Measurements from ENCODE around the gene CRISPLD2. TPM values are rescaled to one million over a fixed set of nuclear protein-coding genes. Genes with fewer than 3 reads are reported as not detected.
"Not testable (repeated sequence)": the region's sequence is repeated elsewhere in the genome, so short reads cannot be mapped to it uniquely, and the experiment has no call there.

Gene CRISPLD2
- total and polyA plus RNA-seq, 10 of the 15 experiments (the other 5 are each of a cell fraction or from before 2014, with no cell fraction given): 0.03 to 0.30 (median 0.08) TPM; not detected in 5

- TF ChIP-seq BCL3 (IDR thresholded peaks at IDR 0.05; ENCODE audit: borderline replicate concordance, insufficient read depth, low read depth, low read length, poor library complexity, severe bottlenecking) (no peak), BCL11A (IDR thresholded peaks at IDR 0.05; ENCODE audit: low read depth, low read length) (no peak)
Measured at GRCh38 chr16:84830765-84831384, 11.1 kb downstream of the CRISPLD2 start (continued).

GRCh38 chr16:84831728-84832127 lies 11.9 kb downstream of the CRISPLD2 start:
- intact Hi-C loops (cut with micrococcal nuclease; ENCODE audit: unreplicated experiment); FAIRE-seq; BruUV-seq (replicated peaks); H3K27ac ChIP-seq (ENCODE audit: control insufficient read depth, insufficient read depth); ATAC-seq; H3K9me3 ChIP-seq (replicated peaks; ENCODE audit: control insufficient read depth, insufficient read depth, low read length); H3K4me1 ChIP-seq (ENCODE audit: control insufficient read depth, insufficient read depth, low read length); H3K27me3 ChIP-seq (replicated peaks in 1 of 2; ENCODE audit: control insufficient read depth in 2 of 2, insufficient read depth in 2 of 2, low read length in 1 of 2); POLR2A ChIA-PET; CTCF ChIA-PET; H3K79me2 ChIP-seq (ENCODE audit: control insufficient read depth, insufficient read depth, low read length); H3K36me3 ChIP-seq (ENCODE audit: control insufficient read depth in 2 of 2, insufficient read depth in 2 of 2, low read length in 1 of 2); H3K4me2 ChIP-seq (ENCODE audit: control insufficient read depth, insufficient read depth); in situ Hi-C loops (cut with MboI); H4K20me1 ChIP-seq (ENCODE audit: control insufficient read depth, insufficient read depth); H3K9ac ChIP-seq (ENCODE audit: control insufficient read depth, insufficient read depth, low read length); DNase-seq (ENCODE audit: low read depth, low spot score); H2AFZ ChIP-seq (ENCODE audit: control insufficient read depth, low read depth, low read length); RAD21 ChIA-PET (ENCODE audit: unreplicated experiment); H3K4me3 ChIP-seq: not testable (repeated sequence)
- WGBS (ENCODE audit: insufficient coverage, insufficient replicate concordance, low lambda C conversion rate, missing lambda C conversion rate): 47% methylated on average over 10 of the region's 10 CpGs
- SMC1A ChIA-PET (ENCODE audit: uncharacterized antibody, unreplicated experiment): interaction anchor here (1.3 kb wide), 1 partner anchor 121 kb away, joined by 3 read pairs; no protein-coding TSS in a partner anchor

Data from GM12878 (cell line).